Tibial nerve (tissue), 3 donors: ENCODE measurements around the gene IKBIP.

Experiments used
- POLR2A ChIP-seq, 2 donors: fragments of 450-650 bp; IDR thresholded peaks; one replicate each; pipeline ENCODE4 v1.6.1; 2017; ENCODE audit warnings: antibody characterized with exemption in 2 of 2, mild to moderate bottlenecking in 2 of 2, moderate library complexity in 2 of 2
- TF ChIP-seq, protein P1 (sequence below), 5 experiments: fragments of 200-600 bp in 3 of 5; fragments of 450-650 bp in 2 of 5; sonication (generic) in 3 of 5; IDR thresholded peaks; one replicate each; pipeline ENCODE4 v1.5.1; 2016 to 2019; ENCODE audit warnings: antibody characterized with exemption in 5 of 5, mild to moderate bottlenecking in 3 of 5, moderate library complexity in 2 of 5

DNA sequence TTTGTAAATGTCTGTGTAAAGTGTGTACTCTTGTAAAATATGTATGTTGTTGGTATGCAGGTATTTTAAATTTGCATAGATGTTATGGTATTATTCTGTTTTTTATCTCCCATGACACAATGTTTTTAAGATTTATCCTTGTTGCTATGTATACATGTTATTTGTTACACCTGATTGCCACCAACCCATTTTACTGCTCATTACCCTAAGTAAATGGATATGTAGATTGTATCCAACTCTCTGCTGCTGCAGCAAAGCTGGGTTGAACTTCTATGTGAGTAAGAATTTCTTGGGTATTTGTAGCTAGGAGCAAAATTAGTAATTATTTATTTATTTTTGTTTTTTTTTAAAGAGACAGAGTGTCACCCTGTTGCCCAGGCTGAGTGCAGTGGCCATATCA is 6.7 kb upstream of the IKBIP start:
- TF ChIP-seq, protein P1, sequence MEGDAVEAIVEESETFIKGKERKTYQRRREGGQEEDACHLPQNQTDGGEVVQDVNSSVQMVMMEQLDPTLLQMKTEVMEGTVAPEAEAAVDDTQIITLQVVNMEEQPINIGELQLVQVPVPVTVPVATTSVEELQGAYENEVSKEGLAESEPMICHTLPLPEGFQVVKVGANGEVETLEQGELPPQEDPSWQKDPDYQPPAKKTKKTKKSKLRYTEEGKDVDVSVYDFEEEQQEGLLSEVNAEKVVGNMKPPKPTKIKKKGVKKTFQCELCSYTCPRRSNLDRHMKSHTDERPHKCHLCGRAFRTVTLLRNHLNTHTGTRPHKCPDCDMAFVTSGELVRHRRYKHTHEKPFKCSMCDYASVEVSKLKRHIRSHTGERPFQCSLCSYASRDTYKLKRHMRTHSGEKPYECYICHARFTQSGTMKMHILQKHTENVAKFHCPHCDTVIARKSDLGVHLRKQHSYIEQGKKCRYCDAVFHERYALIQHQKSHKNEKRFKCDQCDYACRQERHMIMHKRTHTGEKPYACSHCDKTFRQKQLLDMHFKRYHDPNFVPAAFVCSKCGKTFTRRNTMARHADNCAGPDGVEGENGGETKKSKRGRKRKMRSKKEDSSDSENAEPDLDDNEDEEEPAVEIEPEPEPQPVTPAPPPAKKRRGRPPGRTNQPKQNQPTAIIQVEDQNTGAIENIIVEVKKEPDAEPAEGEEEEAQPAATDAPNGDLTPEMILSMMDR (IDR thresholded peaks at IDR 0.05), result no peak
- no peak for TF ChIP-seq POLR2A (IDR thresholded peaks at IDR 0.05)
